ENCODE measurements around the gene CDC42BPB. TPM values are rescaled to one million over a fixed set of nuclear protein-coding genes. Genes with fewer than 3 reads are reported as not detected.

Gene CDC42BPB
- total and polyA plus RNA-seq, 12 donors, result 41.1 to 108 (median 77.4) TPM

DNA sequence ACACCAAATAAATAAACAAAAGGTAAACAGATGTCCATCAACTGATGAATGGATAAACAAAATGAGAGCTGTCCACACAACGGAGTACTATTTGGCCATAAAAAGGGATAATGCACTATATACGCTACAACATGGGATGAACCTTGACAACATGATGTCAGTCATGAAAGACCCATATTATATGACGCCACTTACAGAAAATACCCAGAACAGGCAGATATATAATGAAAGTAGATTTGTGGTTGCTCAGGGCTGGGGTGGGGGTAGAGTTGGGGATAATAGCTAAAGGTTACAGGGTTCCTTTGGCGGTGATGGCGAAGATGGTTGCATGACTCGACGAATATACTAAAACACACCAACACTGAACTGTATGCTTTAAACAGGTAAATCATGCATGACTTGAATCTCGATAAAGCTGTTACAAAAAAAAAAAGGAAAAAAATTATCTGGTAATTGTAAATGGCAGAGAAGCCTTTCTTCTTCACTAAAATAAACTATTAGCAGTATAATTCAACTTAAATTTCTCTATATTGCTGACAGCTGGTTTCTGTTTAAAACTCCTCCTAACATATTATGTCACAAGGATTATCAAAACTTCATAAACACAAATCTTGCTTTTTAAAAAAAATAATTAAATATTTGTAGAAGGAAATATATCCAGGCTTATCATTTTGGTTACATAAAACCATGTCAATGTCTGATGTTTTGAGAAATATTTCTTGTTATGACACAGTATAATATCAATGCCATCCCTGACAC, 13.9 kb downstream of the CDC42BPB start:
- TF ChIP-seq, protein P1, sequence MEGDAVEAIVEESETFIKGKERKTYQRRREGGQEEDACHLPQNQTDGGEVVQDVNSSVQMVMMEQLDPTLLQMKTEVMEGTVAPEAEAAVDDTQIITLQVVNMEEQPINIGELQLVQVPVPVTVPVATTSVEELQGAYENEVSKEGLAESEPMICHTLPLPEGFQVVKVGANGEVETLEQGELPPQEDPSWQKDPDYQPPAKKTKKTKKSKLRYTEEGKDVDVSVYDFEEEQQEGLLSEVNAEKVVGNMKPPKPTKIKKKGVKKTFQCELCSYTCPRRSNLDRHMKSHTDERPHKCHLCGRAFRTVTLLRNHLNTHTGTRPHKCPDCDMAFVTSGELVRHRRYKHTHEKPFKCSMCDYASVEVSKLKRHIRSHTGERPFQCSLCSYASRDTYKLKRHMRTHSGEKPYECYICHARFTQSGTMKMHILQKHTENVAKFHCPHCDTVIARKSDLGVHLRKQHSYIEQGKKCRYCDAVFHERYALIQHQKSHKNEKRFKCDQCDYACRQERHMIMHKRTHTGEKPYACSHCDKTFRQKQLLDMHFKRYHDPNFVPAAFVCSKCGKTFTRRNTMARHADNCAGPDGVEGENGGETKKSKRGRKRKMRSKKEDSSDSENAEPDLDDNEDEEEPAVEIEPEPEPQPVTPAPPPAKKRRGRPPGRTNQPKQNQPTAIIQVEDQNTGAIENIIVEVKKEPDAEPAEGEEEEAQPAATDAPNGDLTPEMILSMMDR (IDR thresholded peaks at IDR 0.05), result no peak
- no peak for TF ChIP-seq POLR2A (IDR thresholded peaks at IDR 0.05)
- Histone ChIP-seq H3K4me1 (replicated peaks in 1 of 2) (peaks cover 0 to 20% of the 10 kb centered on the region in 2 donors), H3K27me3 (no peaks in the 10 kb centered on the region), H3K9me3 (replicated peaks in 1 of 3) (no peaks in the 10 kb centered on the region), H3K4me3 (no peak overlapping the region), H3K27ac (no peak overlapping the region), H3K36me3 (replicated peaks in 1 of 2) (no peaks in the 10 kb centered on the region)
- WGBS, 4 donors, result 88 to 94% (median 92%) methylated on average over 8 of the region's 8 CpGs
- intact Hi-C loops (cut with DNase I), result no loop called here
- peak in 1 of 7 donors; percentile 31 for DNase-seq

DNA sequence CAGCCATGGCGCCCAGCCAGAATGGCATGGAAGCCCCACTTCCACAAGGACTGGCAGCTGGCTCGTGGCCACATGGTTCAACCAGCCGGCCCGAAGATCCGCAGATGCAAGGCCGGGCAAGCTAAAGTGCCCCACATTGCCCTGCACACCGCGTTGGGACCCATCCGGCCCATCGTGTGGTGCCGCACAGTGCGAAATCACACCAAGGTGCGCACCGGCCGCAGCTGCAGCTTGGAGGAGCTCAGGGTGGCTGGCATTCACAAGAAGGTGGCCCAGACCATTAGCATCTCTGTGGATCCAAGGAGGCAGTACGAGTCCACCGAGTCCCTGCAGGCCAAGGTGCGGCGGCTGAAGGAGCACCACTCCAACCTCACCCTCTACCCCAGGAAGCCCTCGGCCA, 15.9 kb downstream of the CDC42BPB start:
- TF ChIP-seq, protein P1 (IDR thresholded peaks at IDR 0.05), result no peak
- TF ChIP-seq POLR2A (IDR thresholded peaks at IDR 0.05), result no peak
- Histone ChIP-seq H3K27me3 (no peaks in the 10 kb centered on the region), H3K36me3 (replicated peaks in 1 of 2) (no peaks in the 10 kb centered on the region), H3K4me1 (replicated peaks in 1 of 2) (peaks cover 0 to 18% of the 10 kb centered on the region in 2 donors), H3K4me3 (no peak overlapping the region), H3K27ac (no peak overlapping the region), H3K9me3 (replicated peaks in 1 of 3) (no peaks in the 10 kb centered on the region)
- intact Hi-C loops (cut with DNase I), result no loop called here
- peak in 1 of 7 donors; percentile 47 for DNase-seq
- 89 to 99% (median 97%) methylated on average over 8 to 20 of the region's 20 CpGs for WGBS, 4 donors

DNA sequence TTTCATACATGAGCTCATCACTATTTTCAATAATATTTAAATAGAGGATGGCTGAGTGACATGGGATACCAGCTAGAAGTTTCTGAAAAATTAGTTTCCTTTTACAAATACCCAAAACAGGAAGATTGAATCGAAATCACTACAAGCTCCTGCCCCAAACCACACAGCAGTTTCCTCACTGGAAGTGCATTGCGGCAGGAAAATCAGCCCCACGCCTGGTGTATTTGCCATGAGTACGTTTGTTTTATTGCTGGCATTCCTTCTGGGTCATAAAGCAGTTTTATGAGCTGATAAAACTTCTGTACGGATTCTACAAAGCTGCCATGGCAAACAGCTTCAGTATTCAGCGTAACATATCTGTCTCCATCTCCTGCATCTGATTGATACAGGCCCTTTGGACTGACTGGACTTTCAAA, 23.7 kb downstream of the CDC42BPB start:
- intact Hi-C loops (cut with DNase I), result no loop called here
- DNase-seq, result peak in 1 of 7 donors; percentile 37
- Histone ChIP-seq H3K9me3 (replicated peaks in 1 of 3) (no peaks in the 10 kb centered on the region), H3K4me3 (no peak overlapping the region), H3K36me3 (replicated peaks in 1 of 2) (no peaks in the 10 kb centered on the region), H3K27ac (peak overlapping the region in 1 of 5 donors; percentile 2), H3K4me1 (replicated peaks in 1 of 2) (peaks cover 0 to 18% of the 10 kb centered on the region in 2 donors), H3K27me3 (no peaks in the 10 kb centered on the region)
- 67 to 73% (median 72%) methylated on average over 6 of the region's 6 CpGs for WGBS, 4 donors
- TF ChIP-seq POLR2A (IDR thresholded peaks at IDR 0.05), result no peak
- TF ChIP-seq, protein P1 (IDR thresholded peaks at IDR 0.05), result no peak

DNA sequence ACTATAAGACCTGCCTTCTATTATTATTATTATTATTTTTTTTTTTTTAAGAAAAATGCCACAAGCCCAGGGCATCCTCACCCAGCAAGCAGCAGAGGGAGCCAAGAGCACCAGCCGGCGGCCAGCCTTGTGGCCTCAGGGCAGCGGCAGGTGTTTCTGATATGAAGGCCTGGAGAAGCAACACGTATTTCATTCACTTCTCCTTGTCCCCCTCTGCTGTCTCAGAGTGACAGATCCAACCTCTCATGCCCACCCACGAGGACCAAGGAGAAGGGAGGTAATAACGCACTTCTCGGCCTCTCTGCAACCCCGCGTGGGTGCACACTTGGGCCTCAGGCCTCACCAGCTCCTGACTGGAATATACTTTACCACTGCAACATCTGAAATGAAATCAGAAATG, 25.4 kb downstream of the CDC42BPB start:
- Histone ChIP-seq H3K4me3 (no peak overlapping the region), H3K27me3 (no peaks in the 10 kb centered on the region), H3K9me3 (replicated peaks in 1 of 3) (no peaks in the 10 kb centered on the region), H3K36me3 (replicated peaks in 1 of 2) (no peaks in the 10 kb centered on the region), H3K4me1 (replicated peaks in 1 of 2) (peaks cover 0 to 26% of the 10 kb centered on the region in 2 donors), H3K27ac (peak overlapping the region in 1 of 5 donors; percentile 22)
- intact Hi-C loops (cut with DNase I), result no loop called here
- peak in 1 of 7 donors; percentile 60 for DNase-seq
- TF ChIP-seq POLR2A (IDR thresholded peaks at IDR 0.05), result no peak
- TF ChIP-seq, protein P1 (IDR thresholded peaks at IDR 0.05), result no peak
- WGBS, 4 donors, result 75 to 81% (median 78%) methylated on average over 9 of the region's 9 CpGs
